Bronchial epithelial cell (primary cell): ENCODE results near the gene CNNM4. TPM values are rescaled to one million over a fixed set of nuclear protein-coding genes. Genes with fewer than 3 reads are reported as not detected.

Source experiments
- DNase-seq: peaks from one replicate; pipeline ENCODE4 v3.0.0-alpha.2; 2010; ENCODE audit warnings: low read depth
- FAIRE-seq: peaks from 2 replicates; lab custom pipeline; 2011; peaks lifted over from hg19 to GRCh38; lab: Jason Lieb, UNC
- H3K27me3 ChIP-seq: 2 replicates; pipeline ENCODE4 v1.5.1; 2011; ENCODE audit warnings: low read length; ENCODE audit not compliant: control insufficient read depth, insufficient read depth
- H3K36me3 ChIP-seq: 2 replicates; pipeline ENCODE4 v1.5.1; 2011; ENCODE audit warnings: low read length; ENCODE audit not compliant: control insufficient read depth, insufficient read depth
- H3K4me3 ChIP-seq: 2 replicates; pipeline ENCODE4 v1.5.1; 2011; ENCODE audit warnings: mild to moderate bottlenecking, low read depth, low read length, control low read depth
- total RNA-seq: library from RNA; depleted of rRNA; stranded (reverse); fragments of >200 nt; gene quantifications from 2 replicates; pipeline ENCODE4 v1.2.1, GENCODE V29; 2014
- TF ChIP-seq, protein P1 (sequence below): IDR thresholded peaks from 2 replicates; pipeline ENCODE4 v1.5.1; 2011; ENCODE audit warnings: mild to moderate bottlenecking, moderate library complexity, low read length, control low read depth, inconsistent platforms; ENCODE audit not compliant: insufficient read depth, severe bottlenecking

CNNM4 gene
- total RNA-seq, 1 donor from 2014 or later, result 3.4 TPM

DNA sequence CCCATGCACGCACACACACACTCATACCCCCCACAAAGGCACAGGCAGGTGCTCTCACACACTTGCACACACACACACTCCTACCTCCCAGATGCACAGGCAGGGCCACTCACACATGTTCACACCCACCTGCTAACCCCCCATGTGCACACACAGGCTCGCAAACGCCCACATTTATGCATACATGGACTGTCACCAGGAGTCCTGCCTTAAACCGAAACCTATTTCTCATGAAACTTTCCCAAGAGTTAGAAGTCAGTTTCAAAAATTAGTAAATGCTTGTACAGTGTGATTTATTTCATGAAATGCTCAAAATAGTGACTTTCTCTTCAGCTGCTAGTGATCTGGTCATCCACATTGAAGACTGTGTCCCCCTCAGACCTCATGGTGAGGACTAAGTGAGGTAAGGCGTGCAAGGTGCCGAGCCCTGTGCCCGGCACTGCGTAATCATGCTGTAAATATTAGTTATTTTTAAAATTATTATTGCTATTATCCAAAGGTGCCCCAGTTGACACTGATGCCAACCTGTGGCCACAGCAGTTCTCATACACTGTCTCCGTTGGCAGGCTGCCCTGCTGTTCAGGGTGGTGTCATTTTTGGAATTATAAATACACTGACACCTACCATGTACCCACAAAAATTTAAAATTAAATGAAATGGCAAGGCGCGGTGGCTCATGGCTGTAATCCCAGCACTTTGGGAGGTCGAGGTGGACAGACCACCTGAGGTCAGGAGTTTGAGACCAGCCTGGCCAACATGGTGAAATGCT, 12.4 kb downstream of the CNNM4 start:
- no peaks in the 10 kb centered on the region for H3K27me3 ChIP-seq
- FAIRE-seq (no peak), DNase-seq (no peak)
- H3K4me3 ChIP-seq, result no peak overlapping the region
- TF ChIP-seq, protein P1, sequence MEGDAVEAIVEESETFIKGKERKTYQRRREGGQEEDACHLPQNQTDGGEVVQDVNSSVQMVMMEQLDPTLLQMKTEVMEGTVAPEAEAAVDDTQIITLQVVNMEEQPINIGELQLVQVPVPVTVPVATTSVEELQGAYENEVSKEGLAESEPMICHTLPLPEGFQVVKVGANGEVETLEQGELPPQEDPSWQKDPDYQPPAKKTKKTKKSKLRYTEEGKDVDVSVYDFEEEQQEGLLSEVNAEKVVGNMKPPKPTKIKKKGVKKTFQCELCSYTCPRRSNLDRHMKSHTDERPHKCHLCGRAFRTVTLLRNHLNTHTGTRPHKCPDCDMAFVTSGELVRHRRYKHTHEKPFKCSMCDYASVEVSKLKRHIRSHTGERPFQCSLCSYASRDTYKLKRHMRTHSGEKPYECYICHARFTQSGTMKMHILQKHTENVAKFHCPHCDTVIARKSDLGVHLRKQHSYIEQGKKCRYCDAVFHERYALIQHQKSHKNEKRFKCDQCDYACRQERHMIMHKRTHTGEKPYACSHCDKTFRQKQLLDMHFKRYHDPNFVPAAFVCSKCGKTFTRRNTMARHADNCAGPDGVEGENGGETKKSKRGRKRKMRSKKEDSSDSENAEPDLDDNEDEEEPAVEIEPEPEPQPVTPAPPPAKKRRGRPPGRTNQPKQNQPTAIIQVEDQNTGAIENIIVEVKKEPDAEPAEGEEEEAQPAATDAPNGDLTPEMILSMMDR, result no peak
- no peaks in the 10 kb centered on the region for H3K36me3 ChIP-seq

DNA sequence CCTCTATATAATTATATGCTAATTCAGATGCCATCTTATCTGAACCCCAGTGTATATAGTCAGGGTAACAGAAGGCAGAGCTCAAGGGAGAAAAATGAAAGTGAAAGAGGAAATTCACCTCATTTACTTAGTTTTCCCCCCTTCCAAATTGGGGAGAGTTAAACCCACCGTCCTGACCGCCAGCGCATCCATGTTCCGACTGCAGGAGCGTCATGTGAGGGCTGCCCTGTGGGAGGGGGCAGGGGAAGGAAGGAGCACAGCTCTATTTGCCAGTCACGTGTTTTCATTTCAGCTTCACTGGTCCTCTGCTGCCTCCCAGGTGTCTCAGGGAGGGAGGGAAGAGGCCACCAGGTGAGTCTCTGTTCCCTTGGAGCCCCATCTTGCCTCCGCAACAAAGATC, 13.2 kb downstream of the CNNM4 start:
- FAIRE-seq (no peak), DNase-seq (no peak)
- Histone ChIP-seq H3K36me3 (no peaks in the 10 kb centered on the region), H3K4me3 (no peak overlapping the region), H3K27me3 (no peaks in the 10 kb centered on the region)
- TF ChIP-seq, protein P1, result no peak

DNA sequence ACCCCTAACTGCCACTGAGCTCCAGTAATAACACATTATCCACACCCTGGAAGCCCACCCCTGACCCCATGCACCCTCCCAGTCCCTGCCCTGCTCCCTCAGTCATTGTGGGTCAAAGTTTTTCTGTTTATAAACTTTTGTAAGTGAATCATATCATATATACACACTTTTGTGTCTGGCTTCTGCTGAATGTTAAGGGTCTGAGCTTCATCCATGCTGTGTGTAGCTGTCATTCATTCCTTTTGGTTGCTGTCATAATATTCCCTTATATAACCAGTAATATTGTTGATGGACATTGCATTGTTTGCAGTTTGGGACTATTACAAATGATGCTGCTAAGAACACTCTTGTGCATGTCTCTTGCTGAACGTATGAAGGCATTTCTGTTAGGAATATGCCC, 14.5 kb downstream of the CNNM4 start:
- H3K27me3 ChIP-seq, result no peaks in the 10 kb centered on the region
- H3K4me3 ChIP-seq, result no peak overlapping the region
- TF ChIP-seq, protein P1, result no peak
- no peak for DNase-seq
- no peaks in the 10 kb centered on the region for H3K36me3 ChIP-seq
- no peak for FAIRE-seq

DNA sequence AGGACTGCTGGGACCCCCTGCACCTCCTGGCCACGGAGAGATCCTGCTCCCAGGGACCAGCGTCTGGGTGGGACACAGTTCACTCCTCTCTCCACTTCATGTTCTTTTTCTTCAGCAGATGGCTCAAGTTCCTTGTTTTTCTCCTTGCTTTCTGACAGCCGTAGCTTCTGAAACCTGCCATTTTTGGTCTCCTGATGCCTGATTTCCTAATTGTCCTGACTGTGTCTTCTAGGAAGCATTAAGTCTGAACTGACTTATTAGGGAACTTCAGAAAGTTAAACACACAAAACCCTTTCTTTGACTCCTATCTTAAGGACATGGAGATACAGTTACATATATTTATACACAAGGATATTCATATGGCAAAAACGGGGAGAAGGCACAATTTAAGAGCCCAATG, 22.7 kb downstream of the CNNM4 start:
- TF ChIP-seq, protein P1, result no peak
- H3K4me3 ChIP-seq, result no peak overlapping the region
- H3K27me3 ChIP-seq, result no peaks in the 10 kb centered on the region
- FAIRE-seq (no peak), DNase-seq (no peak)
- no peaks in the 10 kb centered on the region for H3K36me3 ChIP-seq

DNA sequence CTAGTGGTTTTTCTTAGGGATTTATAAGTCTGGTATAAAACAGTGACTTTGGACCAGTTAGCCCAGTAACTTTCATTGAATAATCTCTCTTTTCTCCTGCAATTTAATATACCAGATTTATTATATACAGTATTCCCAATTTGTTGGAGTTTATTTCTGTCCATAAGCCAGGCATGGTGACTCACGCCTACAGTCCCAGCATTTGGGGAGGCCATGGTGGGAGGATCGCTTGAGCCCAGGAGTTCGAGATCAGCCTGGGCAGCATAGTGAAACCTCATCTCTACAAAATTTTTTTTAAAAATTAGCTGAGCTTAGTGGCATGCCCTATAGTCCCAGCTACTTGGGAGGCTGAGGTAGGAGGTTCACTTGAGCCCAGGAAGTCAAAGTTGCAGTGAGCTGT, 26.7 kb downstream of the CNNM4 start:
- Histone ChIP-seq H3K4me3 (no peak overlapping the region), H3K27me3 (no peaks in the 10 kb centered on the region), H3K36me3 (no peaks in the 10 kb centered on the region)
- TF ChIP-seq, protein P1, result no peak
- FAIRE-seq, result no peak
- no peak for DNase-seq
